GM12878 (cell line): ENCODE results near the gene EPAS1. TPM values are rescaled to one million over a fixed set of nuclear protein-coding genes. Genes with fewer than 3 reads are reported as not detected.

ENCODE experiments used
- ATAC-seq: fragments of 200-7000 bp; cut with Tn5 transposase; 3 replicates; pipeline ENCODE4 v1.9.1; 2020; ENCODE audit warnings: mild to moderate bottlenecking, moderate library complexity
- BruUV-seq: library from RNA; stranded (reverse); fragments of 400-500 nt; replicated peaks from 2 replicates; lab custom pipeline; 2021; lab: Mats Ljungman, UMichigan
- CTCF ChIA-PET: fragments of 300-600 bp; sonication (Branson Sonifier 250); formaldehyde crosslinking; extraction: SDS; loops from one replicate; lab custom pipeline; 2021; ENCODE audit warnings: inconsistent platforms; lab: Yijun Ruan, JAX
- POLR2A ChIA-PET: fragments of 350-600 bp; formaldehyde crosslinking; extraction: SDS; loops from one replicate; lab custom pipeline; 2021; ENCODE audit warnings: inconsistent platforms; lab: Charles Lee
- RAD21 ChIA-PET: fragments of 300-600 bp; sonication (Branson Sonifier 250); formaldehyde crosslinking; loops from one replicate; lab custom pipeline; 2023; ENCODE audit warnings: antibody characterized with exemption; ENCODE audit not compliant: unreplicated experiment; lab: Charles Lee
- SMC1A ChIA-PET: fragments of 300-600 bp; sonication (Branson Sonifier 250); formaldehyde crosslinking; loops from one replicate; lab custom pipeline; 2023; ENCODE audit not compliant: unreplicated experiment, uncharacterized antibody; lab: Charles Lee
- DNase-seq: peaks from one replicate; pipeline ENCODE4 v3.0.0-alpha.2; 2011; ENCODE audit warnings: low read depth, low spot score
- FAIRE-seq: peaks from 3 replicates; lab custom pipeline; 2011; peaks lifted over from hg19 to GRCh38; lab: Jason Lieb, UNC
- H2AFZ ChIP-seq: 2 replicates; pipeline ENCODE4 v1.6.0; 2011; ENCODE audit warnings: low read depth, low read length, control low read depth; ENCODE audit not compliant: control insufficient read depth
- H3K27ac ChIP-seq: 2 replicates; pipeline ENCODE4 v1.5.1; 2011; ENCODE audit warnings: control low read depth; ENCODE audit not compliant: control insufficient read depth, insufficient read depth
- H3K27me3 ChIP-seq, 2 experiments: replicated peaks in 1 of 2; 2 replicates each; pipeline versions ENCODE4 v1.6.0 to v1.6.1; 2011; ENCODE audit warnings: low read length in 1 of 2; ENCODE audit not compliant: control insufficient read depth in 2 of 2, insufficient read depth in 2 of 2
- H3K36me3 ChIP-seq, 2 experiments: 2 replicates each; pipeline ENCODE4 v1.5.1; 2011; ENCODE audit warnings: low read length in 1 of 2; ENCODE audit not compliant: control insufficient read depth in 2 of 2, insufficient read depth in 2 of 2
- H3K4me1 ChIP-seq: 2 replicates; pipeline ENCODE4 v1.6.1; 2011; ENCODE audit warnings: mild to moderate bottlenecking, low read length, moderate library complexity, mixed read lengths; ENCODE audit not compliant: control insufficient read depth, insufficient read depth
- H3K4me2 ChIP-seq: 2 replicates; pipeline ENCODE4 v1.6.0; 2011; ENCODE audit warnings: control low read depth; ENCODE audit not compliant: control insufficient read depth, insufficient read depth
- H3K4me3 ChIP-seq: fragments of 200-600 bp; sonication (generic); 2 replicates; pipeline ENCODE4 v1.5.1; 2016
- H3K79me2 ChIP-seq: 2 replicates; pipeline ENCODE4 v1.6.0; 2011; ENCODE audit warnings: low read length; ENCODE audit not compliant: control insufficient read depth, insufficient read depth
- H3K9ac ChIP-seq: 2 replicates; pipeline ENCODE4 v1.8.0; 2011; ENCODE audit warnings: low read length, control low read depth, mixed read lengths; ENCODE audit not compliant: control insufficient read depth, insufficient read depth
- H3K9me3 ChIP-seq: replicated peaks from 3 replicates; pipeline ENCODE4 v1.5.1; 2011; ENCODE audit warnings: mild to moderate bottlenecking, low read length; ENCODE audit not compliant: control insufficient read depth, insufficient read depth
- H4K20me1 ChIP-seq: 2 replicates; pipeline ENCODE4 v1.6.0; 2011; ENCODE audit not compliant: control insufficient read depth, insufficient read depth
- ASH2L ChIP-seq: fragments of 300-600, 200-600 bp; sonication (generic); IDR thresholded peaks from 2 replicates; pipeline ENCODE4 v1.6.1; 2017; ENCODE audit warnings: low read depth, mild to moderate bottlenecking, borderline replicate concordance
- BMI1 ChIP-seq: fragments of 450-650 bp; IDR thresholded peaks from 2 replicates; pipeline ENCODE4 v1.6.1; 2016; ENCODE audit warnings: mild to moderate bottlenecking, moderate library complexity, borderline replicate concordance
- E4F1 ChIP-seq: fragments of 450-650 bp; IDR thresholded peaks from 2 replicates; pipeline ENCODE4 v1.6.1; 2018; ENCODE audit warnings: borderline replicate concordance, mild to moderate bottlenecking; ENCODE audit not compliant: partially characterized antibody
- FOS ChIP-seq: IDR thresholded peaks from 3 replicates; pipeline ENCODE4 v1.6.1; 2011; ENCODE audit warnings: borderline replicate concordance; ENCODE audit not compliant: insufficient read length; ENCODE audit errors: extremely low read depth
- IKZF2 ChIP-seq, 2 experiments: fragments of 450-650 bp; IDR thresholded peaks; 2 replicates each; pipeline ENCODE4 v1.6.1; 2017; ENCODE audit warnings: mild to moderate bottlenecking in 2 of 2, moderate library complexity in 2 of 2
- KAT2A ChIP-seq: conservative IDR thresholded peaks from 2 replicates; pipeline ENCODE4 v1.6.1; 2011; ENCODE audit warnings: low read depth, low read length; ENCODE audit not compliant: control insufficient read depth
- LARP7 ChIP-seq: fragments of 450-650 bp; IDR thresholded peaks from 2 replicates; pipeline ENCODE4 v1.6.1; 2017; ENCODE audit warnings: mild to moderate bottlenecking
- MAX ChIP-seq: IDR thresholded peaks from 2 replicates; pipeline ENCODE4 v1.6.1; 2012; ENCODE audit warnings: low read depth, low read length, improper control_type of control experiment
- PAX5 ChIP-seq: IDR thresholded peaks from 2 replicates; pipeline ENCODE4 v1.6.1; 2011; ENCODE audit warnings: low read depth, low read length, borderline replicate concordance
- POU2F2 ChIP-seq: IDR thresholded peaks from 3 replicates; pipeline ENCODE4 v1.6.1; 2011; ENCODE audit warnings: low read depth, mild to moderate bottlenecking, low read length, borderline replicate concordance
- SIN3A ChIP-seq: IDR thresholded peaks from 2 replicates; pipeline ENCODE4 v1.6.1; 2012; ENCODE audit warnings: low read depth, low read length, improper control_type of control experiment
- SMC3 ChIP-seq: IDR thresholded peaks from 2 replicates; pipeline ENCODE4 v1.6.1; 2011; ENCODE audit warnings: low read length, improper control_type of control experiment, borderline replicate concordance
- SP1 ChIP-seq: IDR thresholded peaks from one replicate; pipeline ENCODE4 v1.6.1; 2011; ENCODE audit warnings: low read depth, low read length
- SRF ChIP-seq, 2 experiments: IDR thresholded peaks; 2 replicates each; pipeline ENCODE4 v1.6.1; 2011; ENCODE audit warnings: low read depth in 2 of 2, low read length in 2 of 2, mild to moderate bottlenecking in 1 of 2, moderate library complexity in 1 of 2
- TARDBP ChIP-seq: IDR thresholded peaks from 2 replicates; pipeline ENCODE4 v1.6.1; 2016; ENCODE audit warnings: borderline replicate concordance
- TCF12 ChIP-seq: IDR thresholded peaks from 2 replicates; pipeline ENCODE4 v1.6.1; 2011; ENCODE audit warnings: low read depth, mild to moderate bottlenecking, low read length
- TCF3 ChIP-seq: IDR thresholded peaks from 2 replicates; pipeline ENCODE4 v1.6.1; 2012; ENCODE audit warnings: low read depth, mild to moderate bottlenecking, low read length, borderline replicate concordance; ENCODE audit not compliant: insufficient read depth
- ZNF24 ChIP-seq: fragments of 450-650 bp; IDR thresholded peaks from 2 replicates; pipeline ENCODE4 v1.6.1; 2017; ENCODE audit warnings: antibody characterized with exemption, mild to moderate bottlenecking
- ZSCAN29 ChIP-seq: fragments of 450-650 bp; IDR thresholded peaks from 2 replicates; pipeline ENCODE4 v1.6.1; 2017; ENCODE audit warnings: mild to moderate bottlenecking, moderate library complexity
- in situ Hi-C: fragments of 300-500 bp; cut with MboI; formaldehyde crosslinking; loops from 9 replicates; pipeline ENCODE4 v1.14.3; 2018; ENCODE audit warnings: mixed read lengths
- intact Hi-C: fragments of 100-400 bp; cut with micrococcal nuclease; formaldehyde crosslinking; loops from one replicate; pipeline ENCODE4 v1.14.2; 2022; ENCODE audit not compliant: unreplicated experiment
- polyA plus RNA-seq, 11 experiments: library from polyadenylated mRNA; depleted of rRNA in 4 of 11; unstranded in 6 of 11; stranded (reverse) in 5 of 11; fragments of >200 nt; fragmentation: Nextera tagmentation in 4 of 11; fragmentation: Illumina TruSeq in 1 of 11; extraction: Ambion mirVana in 4 of 11; extraction: Trizol in 1 of 11; gene quantifications; 1 replicate in 1 of 11; 2 replicates in 10 of 11; pipeline versions ENCODE4 v1.2.1 to v1.2.3, GENCODE V29; 2011 to 2016; ENCODE audit warnings: inconsistent platforms in 2 of 11, missing spikeins in 2 of 11, low read depth in 1 of 11
- total RNA-seq, 4 experiments: library from RNA; depleted of rRNA in 3 of 4; stranded (reverse); fragments of >200 nt in 3 of 4; fragmentation: Illumina TruSeq in 1 of 4; extraction: Trizol in 1 of 4; gene quantifications; 2 replicates each; pipeline versions ENCODE4 v1.2.1 to v1.2.3, GENCODE V29; 2013 to 2021

The EPAS1 gene
- total and polyA plus RNA-seq, 10 of the 15 experiments (the other 5 are each of a cell fraction or from before 2014, with no cell fraction given): 0.11 to 22.0 (median 1.3) TPM; not detected in 1

GRCh38 chr2:46248171-46248570, 49.0 kb upstream of the EPAS1 start:
- Histone ChIP-seq H4K20me1 (no peaks in the 10 kb centered on the region), H3K27me3 (no peaks in the 10 kb centered on the region), H3K4me2 (no peak overlapping the region), H3K9ac (no peak overlapping the region), H3K27ac (no peak overlapping the region), H3K4me3 (no peak overlapping the region), H3K4me1 (no peaks in the 10 kb centered on the region), H3K9me3 (no peaks in the 10 kb centered on the region; the same call in 2 of the 3 replicates), H2AFZ (no peak overlapping the region), H3K79me2 (no peaks in the 10 kb centered on the region), H3K36me3 (no peaks in the 10 kb centered on the region)
- SMC1A ChIA-PET: interaction anchor here (0.8 to 3.3 kb wide), 11 partner anchors 9 to 185 kb away, joined by 3 to 49 read pairs (median 5); no protein-coding TSS in a partner anchor
- no peak for FAIRE-seq
- RAD21 ChIA-PET: interaction anchor here (1.1 to 2.7 kb wide), 3 partner anchors 18 to 169 kb away, joined by 4 to 33 read pairs (median 20); no protein-coding TSS in a partner anchor
- BruUV-seq: no TSS peak
- CTCF ChIA-PET: interaction anchor here (2.2 to 3.0 kb wide), 4 partner anchors 11 to 185 kb away, joined by 4 to 14 read pairs (median 9); no protein-coding TSS in a partner anchor
- in situ Hi-C loops: no loop called here
- TF ChIP-seq TCF12 (no peak), SP1 (no peak), SRF (IDR thresholded peaks at IDR 0.05; ENCODE audit: low read depth in 2 of 2, low read length in 2 of 2) (no peak), ZNF24 (no peak), ZSCAN29 (no peak), SMC3 (no peak), ASH2L (no peak), KAT2A (no peak), POU2F2 (no peak)
- no peak for ATAC-seq
- intact Hi-C loops: no loop called here
- no peak for DNase-seq
- POLR2A ChIA-PET: no interaction called here

GRCh38 chr2:46249654-46250053, 47.6 kb upstream of the EPAS1 start:
- in situ Hi-C loops: no loop called here
- no peaks in the 10 kb centered on the region for H3K36me3 ChIP-seq
- H3K9ac ChIP-seq: no peak overlapping the region
- H3K27me3 ChIP-seq: no peaks in the 10 kb centered on the region
- intact Hi-C loops: no loop called here
- no TSS peak for BruUV-seq
- H4K20me1 ChIP-seq: no peaks in the 10 kb centered on the region
- no peak for FAIRE-seq
- H3K79me2 ChIP-seq: no peaks in the 10 kb centered on the region
- ChIA-PET RAD21 (no interaction called here), SMC1A (interaction anchor here (1.1 to 1.8 kb wide), 4 partner anchors 14 to 187 kb away, joined by 3 to 6 read pairs (median 4); no protein-coding TSS in a partner anchor), POLR2A (no interaction called here), CTCF (interaction anchor here (1.3 kb wide), 1 partner anchor 69 kb away, joined by 3 read pairs; no protein-coding TSS in a partner anchor)
- ATAC-seq: no peak
- no peak overlapping the region for H3K27ac ChIP-seq
- H2AFZ ChIP-seq: no peak overlapping the region
- no peak overlapping the region for H3K4me2 ChIP-seq
- H3K4me1 ChIP-seq: no peaks in the 10 kb centered on the region
- no peak overlapping the region for H3K4me3 ChIP-seq
- DNase-seq: no peak
- no peaks in the 10 kb centered on the region; the same call in 2 of the 3 replicates for H3K9me3 ChIP-seq
- TF ChIP-seq LARP7 (no peak), MAX (no peak), E4F1 (no peak), TARDBP (no peak), FOS (no peak), PAX5 (no peak), TCF3 (no peak), SIN3A (no peak), IKZF2 (IDR thresholded peaks at IDR 0.05) (no peak), BMI1 (no peak)
